ENCODE measurements around the gene BMI1. TPM values are rescaled to one million over a fixed set of nuclear protein-coding genes. Genes with fewer than 3 reads are reported as not detected.
A peak's percentile ranks its signal among the peaks of the same experiment; 100 is the strongest.

BMI1 gene
- total and polyA plus RNA-seq, 2 of the 4 experiments (the other 2 are of a cell fraction) = 19.7 to 25.8 TPM

DNA sequence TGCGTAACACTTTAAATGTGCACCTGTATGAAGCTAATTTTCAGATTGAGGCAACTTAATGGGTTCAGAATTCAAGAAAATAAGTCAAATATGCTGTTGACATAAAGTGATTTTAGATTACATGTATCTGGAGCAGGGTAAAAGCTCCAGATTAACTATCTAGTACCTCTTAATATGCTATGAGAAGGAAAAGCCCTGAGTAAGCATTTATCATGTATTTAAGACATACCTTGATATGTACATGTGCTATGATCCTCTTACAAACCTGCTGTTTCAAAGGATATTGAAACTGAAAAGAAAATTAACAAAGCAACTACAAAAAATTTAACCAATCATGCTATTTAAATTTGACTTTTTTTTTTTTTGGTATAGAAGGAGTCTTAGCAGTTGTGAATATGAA lies 28.9 kb downstream of the BMI1 start:
- no peak overlapping the region for H2BK20ac ChIP-seq (ENCODE audit: low read depth, low read length)
- H2AK5ac ChIP-seq (ENCODE audit: low read depth, low read length) = no peak overlapping the region
- no peak for DNase-seq
- H2BK5ac ChIP-seq (ENCODE audit: low read depth, low read length, poor library complexity, severe bottlenecking) = no peak overlapping the region
- no peak overlapping the region for H2AFZ ChIP-seq (replicated peaks; ENCODE audit: low read length, poor library complexity)
- no peak overlapping the region for H3K14ac ChIP-seq (replicated peaks; ENCODE audit: low read depth, low read length)
- no peaks in the 10 kb centered on the region for H3K9me1 ChIP-seq (ENCODE audit: insufficient read depth, low read length)
- no peak overlapping the region for H3K4me2 ChIP-seq (ENCODE audit: low read depth, low read length)
- peaks cover 14% of the 10 kb centered on the region for H3K9me3 ChIP-seq (ENCODE audit: control insufficient read depth, insufficient read depth, low read length)
- no peak overlapping the region for H3K23ac ChIP-seq (ENCODE audit: low read depth, low read length)
- H3K4me3 ChIP-seq (ENCODE audit: insufficient read depth, low read depth, low read length) = no peak overlapping the region
- H4K91ac ChIP-seq (ENCODE audit: insufficient read depth, low read depth, low read length) = no peak overlapping the region
- no peak overlapping the region for H3K4ac ChIP-seq (ENCODE audit: low read depth, low read length)
- H3K56ac ChIP-seq (ENCODE audit: extremely low read depth, insufficient read depth, low read length) = no peak overlapping the region
- H3K27me3 ChIP-seq (ENCODE audit: control insufficient read depth, insufficient read depth, low read length) = peaks cover 31% of the 10 kb centered on the region
- no peak overlapping the region for H2BK120ac ChIP-seq (ENCODE audit: low read depth, low read length)
- H3K79me1 ChIP-seq (ENCODE audit: low read depth in 1 of 2, low read length in 2 of 2) = no peaks in the 10 kb centered on the region
- ChIA-PET POLR2A (ENCODE audit: unreplicated experiment) (interaction anchor here (1.0 kb wide), 1 partner anchor 9 kb away, joined by 5 read pairs; no protein-coding TSS in a partner anchor), CTCF (no interaction called here)
- in situ Hi-C loops (cut with MboI; ENCODE audit: low sequenced_read_pairs) = no loop called here
- no peaks in the 10 kb centered on the region for H3K4me1 ChIP-seq (ENCODE audit: control insufficient read depth, insufficient read depth, low read length)
- intact Hi-C loops (cut with micrococcal nuclease) = no loop called here
- no peaks in the 10 kb centered on the region for H3K36me3 ChIP-seq (ENCODE audit: control insufficient read depth, insufficient read depth, low read length)
- no peak overlapping the region for H3K9ac ChIP-seq (ENCODE audit: low read depth, low read length)
- TF ChIP-seq MAFK (IDR thresholded peaks at IDR 0.05; ENCODE audit: low read depth, low read length) (peak; percentile 90), CEBPB (IDR thresholded peaks at IDR 0.05; ENCODE audit: low read depth, low read length) (no peak)
- ATAC-seq (ENCODE audit: low read depth) = no peak
- BruUV-seq (replicated peaks) = no TSS peak
- no peak overlapping the region for H2AK9ac ChIP-seq (replicated peaks; ENCODE audit: low read depth, low read length, poor library complexity)
- no peak overlapping the region for H4K5ac ChIP-seq (ENCODE audit: low read depth, low read length)
- no peak overlapping the region for H2BK15ac ChIP-seq (ENCODE audit: low read depth, low read length)
- no CpG with 5 or more reads among the region's 1 CpG for WGBS, 2 experiments (ENCODE audit: extremely low coverage in 2 of 2, insufficient read length in 1 of 2)
- H4K8ac ChIP-seq (ENCODE audit: low read depth in 2 of 2, low read length in 2 of 2) = no peak overlapping the region
- dilution Hi-C loops (cut with HindIII; ENCODE audit: low sequenced_read_pairs, unreplicated experiment) = no loop called here
- H3K18ac ChIP-seq (ENCODE audit: low read depth, low read length) = no peak overlapping the region
- H3K27ac ChIP-seq (ENCODE audit: insufficient read depth, low read length) = no peak overlapping the region
- no peaks in the 10 kb centered on the region for H4K20me1 ChIP-seq (ENCODE audit: insufficient read depth, low read length)
